ENCODE measurements around the gene SIPA1L3. TPM values are rescaled to one million over a fixed set of nuclear protein-coding genes. Genes with fewer than 3 reads are reported as not detected.

The SIPA1L3 gene
- total RNA-seq, 2 experiments from 2014 or later = 15.5 to 17.7 TPM

DNA sequence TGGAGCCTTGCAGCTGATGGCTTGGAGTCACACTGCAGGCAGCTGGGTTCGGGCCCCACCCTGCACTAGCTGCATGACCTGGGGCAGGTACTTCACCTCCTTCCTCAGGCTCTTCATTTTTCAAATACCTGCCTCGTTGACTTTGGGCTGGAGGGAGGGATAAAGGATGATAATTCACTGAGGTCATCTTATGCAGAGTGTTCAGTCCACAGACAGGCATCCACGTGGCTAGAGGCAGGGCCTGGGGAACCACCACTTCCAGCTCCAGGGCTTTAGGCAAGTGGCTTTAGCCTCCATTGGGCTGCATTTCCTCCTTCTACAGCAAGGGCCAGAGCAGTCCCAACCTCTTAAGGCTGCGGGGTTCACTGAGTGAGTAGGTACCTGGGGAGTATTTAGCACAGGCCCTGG, 84.8 kb downstream of the SIPA1L3 start:
- H3K27ac Mint-ChIP-seq = no peak overlapping the region
- CTCF ChIA-PET = interaction anchor here (0.9 kb wide), 1 partner anchor 12 kb away, joined by 3 read pairs; no protein-coding TSS in a partner anchor

GRCh38 chr19:37992761-37993160, 85.8 kb downstream of the SIPA1L3 start:
- Histone ChIP-seq H3K36me3 (ENCODE audit: insufficient read depth, low read length) (peaks cover 8% of the 10 kb centered on the region), H3K9me3 (ENCODE audit: control insufficient read depth in 1 of 2, insufficient read depth in 1 of 2, low read length in 2 of 2) (no peaks in the 10 kb centered on the region), H3K27me3 (ENCODE audit: control insufficient read depth in 1 of 2, insufficient read depth in 2 of 2, low read length in 2 of 2) (no peaks in the 10 kb centered on the region), H3K4me3 (ENCODE audit: low read length) (no peak overlapping the region), H3K4me1 (ENCODE audit: insufficient read depth, low read length) (no peaks in the 10 kb centered on the region), H3K27ac (ENCODE audit: low read depth in 1 of 2, low read length in 2 of 2) (no peak overlapping the region)
- ChIA-PET CTCF (no interaction called here), POLR2A (no interaction called here)
- intact Hi-C loops (cut with DNase I, micrococcal nuclease) = no loop called here
- H3K4me1 Mint-ChIP-seq (ENCODE audit: low read depth) = peaks cover 7% of the 10 kb centered on the region
- H3K9me3 Mint-ChIP-seq = no peaks in the 10 kb centered on the region
- no peaks in the 10 kb centered on the region for H3K27me3 Mint-ChIP-seq
- ATAC-seq (ENCODE audit: poor library complexity) = no peak
- H3K27ac Mint-ChIP-seq = no peak overlapping the region
- TF ChIP-seq CTCF (IDR thresholded peaks at IDR 0.05) = no peak
- DNase-seq = no peak
- H3K4me3 Mint-ChIP-seq = no peak overlapping the region
- no peaks in the 10 kb centered on the region for H3K36me3 Mint-ChIP-seq (ENCODE audit: low read depth)

More for the DNA sequence above, 84.8 kb downstream of the SIPA1L3 start:
- no peaks in the 10 kb centered on the region for H3K27me3 Mint-ChIP-seq
- no peak for ATAC-seq (ENCODE audit: poor library complexity)
- no peaks in the 10 kb centered on the region for H3K4me1 ChIP-seq (ENCODE audit: insufficient read depth, low read length)
- intact Hi-C loops (cut with DNase I, micrococcal nuclease) = no loop called here
- peaks cover 7% of the 10 kb centered on the region for H3K4me1 Mint-ChIP-seq (ENCODE audit: low read depth)
- no peak overlapping the region for H3K27ac ChIP-seq (ENCODE audit: low read depth in 1 of 2, low read length in 2 of 2)
- no peaks in the 10 kb centered on the region for H3K9me3 ChIP-seq (ENCODE audit: control insufficient read depth in 1 of 2, insufficient read depth in 1 of 2, low read length in 2 of 2)
- TF ChIP-seq CTCF (IDR thresholded peaks at IDR 0.05) = no peak
- no peaks in the 10 kb centered on the region for H3K9me3 Mint-ChIP-seq
- no peaks in the 10 kb centered on the region for H3K36me3 Mint-ChIP-seq (ENCODE audit: low read depth)
- H3K4me3 Mint-ChIP-seq = no peak overlapping the region
- POLR2A ChIA-PET = no interaction called here
- H3K27me3 ChIP-seq (ENCODE audit: control insufficient read depth in 1 of 2, insufficient read depth in 2 of 2, low read length in 2 of 2) = no peaks in the 10 kb centered on the region
- no peak for DNase-seq
- H3K36me3 ChIP-seq (ENCODE audit: insufficient read depth, low read length) = peaks cover 8% of the 10 kb centered on the region
- no peak overlapping the region for H3K4me3 ChIP-seq (ENCODE audit: low read length)

- POLR2A ChIA-PET = no interaction called here
- Mint-ChIP-seq H3K36me3 (ENCODE audit: low read depth) (no peaks in the 10 kb centered on the region), H3K27ac (no peak overlapping the region), H3K4me3 (no peak overlapping the region), H3K4me1 (ENCODE audit: low read depth) (no peaks in the 10 kb centered on the region), H3K27me3 (no peaks in the 10 kb centered on the region), H3K9me3 (no peaks in the 10 kb centered on the region)
- no peak for ATAC-seq (ENCODE audit: poor library complexity)
- DNase-seq = no peak
- peaks cover 8% of the 10 kb centered on the region for H3K36me3 ChIP-seq (ENCODE audit: insufficient read depth, low read length)
- H3K27ac ChIP-seq (ENCODE audit: low read depth in 1 of 2, low read length in 2 of 2) = no peak overlapping the region
- CTCF ChIA-PET = no interaction called here
- intact Hi-C loops (cut with DNase I, micrococcal nuclease) = no loop called here
- no peaks in the 10 kb centered on the region for H3K9me3 ChIP-seq (ENCODE audit: control insufficient read depth in 1 of 2, insufficient read depth in 1 of 2, low read length in 2 of 2)
- no peak overlapping the region for H3K4me3 ChIP-seq (ENCODE audit: low read length)
- no peaks in the 10 kb centered on the region for H3K4me1 ChIP-seq (ENCODE audit: insufficient read depth, low read length)
- no peaks in the 10 kb centered on the region for H3K27me3 ChIP-seq (ENCODE audit: control insufficient read depth in 1 of 2, insufficient read depth in 2 of 2, low read length in 2 of 2)
- TF ChIP-seq CTCF (IDR thresholded peaks at IDR 0.05) = no peak
Observed at GRCh38 chr19:37994823-37995130, 87.8 kb downstream of the SIPA1L3 start.
